AG04449 (cell line): Measurements from ENCODE around the gene BAHD1.
"Not testable (repeated sequence)": the region's sequence is repeated elsewhere in the genome, so short reads cannot be mapped to it uniquely, and the experiment has no call there.

Experiments used
- CTCF ChIA-PET: fragments of 350-600 bp; formaldehyde crosslinking; extraction: SDS; loops from one replicate; lab custom pipeline; 2021; ENCODE audit warnings: antibody characterized with exemption; lab: Yijun Ruan, JAX
- POLR2A ChIA-PET: fragments of 400-600, 350-600 bp; formaldehyde crosslinking; extraction: SDS; loops from one replicate; lab custom pipeline; 2020; ENCODE audit warnings: antibody characterized with exemption, inconsistent platforms; lab: Yijun Ruan, JAX
- DNase-seq: peaks from one replicate; pipeline ENCODE4 v3.0.0-alpha.2; 2010; ENCODE audit warnings: low read depth, low spot score
- H3K4me3 ChIP-seq: 2 replicates; pipeline ENCODE4 v1.5.1; 2011; ENCODE audit warnings: low read depth, mild to moderate bottlenecking, control low read depth, low read length
- TF ChIP-seq, protein P1 (sequence below): IDR thresholded peaks from one replicate; pipeline ENCODE4 v1.5.1; 2011; ENCODE audit warnings: mild to moderate bottlenecking, moderate library complexity, low read length, control low read depth, inconsistent platforms; ENCODE audit not compliant: insufficient read depth; ENCODE audit errors: missing control alignments

Gene BAHD1

DNA sequence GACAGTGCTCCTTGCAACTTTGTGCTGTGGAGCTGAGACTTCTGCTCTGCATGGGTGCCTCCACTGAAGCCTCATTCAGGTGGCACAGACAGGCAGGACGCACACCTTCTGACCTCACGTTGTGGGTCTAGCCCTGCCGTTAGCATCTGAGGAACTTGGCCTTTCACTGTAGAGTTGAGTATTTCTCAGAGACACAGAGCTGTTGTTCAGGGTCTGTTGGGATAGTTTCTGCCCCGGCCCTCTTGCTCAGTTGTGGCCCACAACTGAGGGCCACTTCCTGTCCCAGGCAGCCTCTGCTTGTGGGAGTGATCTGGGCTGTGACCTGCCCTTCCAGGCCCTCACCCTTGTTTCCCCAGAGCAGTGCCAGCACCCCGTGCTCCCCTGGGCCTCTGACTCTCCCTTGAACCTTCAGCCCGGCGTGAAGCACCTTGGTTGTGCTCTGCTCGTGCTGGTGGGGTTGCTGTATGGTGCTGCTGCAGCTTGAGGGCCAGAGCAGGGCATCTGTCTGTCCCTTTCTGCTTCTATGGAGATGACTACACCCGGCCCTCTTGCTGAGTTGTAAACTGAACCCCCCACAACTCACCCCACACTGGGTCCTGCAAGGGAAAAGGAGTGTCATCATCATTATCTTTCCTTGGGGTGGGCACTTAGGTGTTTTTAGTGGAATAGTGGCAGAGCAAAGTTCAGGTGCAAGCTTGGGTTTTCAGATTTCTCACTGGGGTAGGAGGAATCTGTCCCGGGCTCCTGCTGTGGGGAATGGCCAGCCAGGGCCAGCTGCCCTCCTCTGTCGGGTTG, 11.7 kb downstream of the BAHD1 start:
- no peak for DNase-seq
- TF ChIP-seq, protein P1, sequence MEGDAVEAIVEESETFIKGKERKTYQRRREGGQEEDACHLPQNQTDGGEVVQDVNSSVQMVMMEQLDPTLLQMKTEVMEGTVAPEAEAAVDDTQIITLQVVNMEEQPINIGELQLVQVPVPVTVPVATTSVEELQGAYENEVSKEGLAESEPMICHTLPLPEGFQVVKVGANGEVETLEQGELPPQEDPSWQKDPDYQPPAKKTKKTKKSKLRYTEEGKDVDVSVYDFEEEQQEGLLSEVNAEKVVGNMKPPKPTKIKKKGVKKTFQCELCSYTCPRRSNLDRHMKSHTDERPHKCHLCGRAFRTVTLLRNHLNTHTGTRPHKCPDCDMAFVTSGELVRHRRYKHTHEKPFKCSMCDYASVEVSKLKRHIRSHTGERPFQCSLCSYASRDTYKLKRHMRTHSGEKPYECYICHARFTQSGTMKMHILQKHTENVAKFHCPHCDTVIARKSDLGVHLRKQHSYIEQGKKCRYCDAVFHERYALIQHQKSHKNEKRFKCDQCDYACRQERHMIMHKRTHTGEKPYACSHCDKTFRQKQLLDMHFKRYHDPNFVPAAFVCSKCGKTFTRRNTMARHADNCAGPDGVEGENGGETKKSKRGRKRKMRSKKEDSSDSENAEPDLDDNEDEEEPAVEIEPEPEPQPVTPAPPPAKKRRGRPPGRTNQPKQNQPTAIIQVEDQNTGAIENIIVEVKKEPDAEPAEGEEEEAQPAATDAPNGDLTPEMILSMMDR, result no peak
- no peak overlapping the region for H3K4me3 ChIP-seq
- POLR2A ChIA-PET, result no interaction called here
- CTCF ChIA-PET, result interaction anchor here (0.9 to 4.1 kb wide), 3 partner anchors 12 to 172 kb away, joined by 3 to 25 read pairs (median 5); partner anchors contain the start of gene BAHD1

DNA sequence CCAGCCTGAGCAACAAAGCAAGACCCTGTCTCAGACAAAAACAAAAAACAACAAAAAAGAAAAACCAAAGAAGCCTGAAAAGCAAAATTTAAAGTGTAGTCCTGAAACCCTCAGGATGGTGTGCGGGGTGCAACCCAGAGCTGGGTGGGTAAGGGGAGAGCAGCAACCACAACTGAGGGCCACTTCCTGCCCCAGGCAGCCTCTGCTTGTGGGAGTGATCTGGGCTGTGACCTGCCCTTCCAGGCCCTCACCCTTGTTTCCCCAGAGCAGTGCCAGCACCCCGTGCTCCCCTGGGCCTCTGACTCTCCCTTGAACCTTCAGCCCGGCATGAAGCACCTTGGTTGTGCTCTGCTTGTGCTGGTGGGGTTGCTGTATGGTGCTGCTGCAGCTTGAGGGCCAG, 13.2 kb downstream of the BAHD1 start:
- CTCF ChIA-PET, result interaction anchor here (1.0 to 2.3 kb wide), 3 partner anchors 10 to 19 kb away, joined by 3 to 5 read pairs (median 3); no protein-coding TSS in a partner anchor
- POLR2A ChIA-PET, DNase-seq, H3K4me3 ChIP-seq: not testable (repeated sequence)

DNA sequence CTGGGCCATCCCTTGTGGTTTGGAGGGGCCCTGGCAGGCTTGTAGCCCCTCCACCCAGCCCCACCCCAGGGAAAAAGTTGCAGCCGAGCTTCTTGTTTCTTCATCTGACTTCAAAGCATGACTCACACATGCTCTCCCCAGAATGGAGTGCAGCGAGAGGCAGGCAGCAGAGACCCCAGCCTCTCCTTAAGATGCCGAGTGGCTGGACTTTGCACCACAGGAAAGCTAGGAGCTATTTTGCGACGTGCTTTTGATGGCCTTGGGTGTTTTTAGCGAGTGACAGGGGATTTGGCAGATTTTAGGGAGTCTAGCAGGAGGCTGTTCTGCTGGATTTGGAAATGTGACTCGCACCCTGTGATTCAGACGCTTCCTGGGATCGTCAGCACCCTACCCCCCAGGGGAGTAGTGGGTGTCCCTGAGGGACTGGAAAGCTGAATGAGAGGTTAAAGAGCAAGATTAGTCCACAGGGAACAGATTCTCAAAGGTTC, 14.2 kb downstream of the BAHD1 start:
- POLR2A ChIA-PET, result interaction anchor here (1.1 kb wide), 1 partner anchor 502 kb away, joined by 4 read pairs; no protein-coding TSS in a partner anchor
- peak overlapping the region; percentile 12; the same call in 1 of the 2 replicates for H3K4me3 ChIP-seq
- CTCF ChIA-PET, result interaction anchor here (1.0 to 1.2 kb wide), 3 partner anchors 9 to 238 kb away, joined by 3 read pairs; no protein-coding TSS in a partner anchor
- TF ChIP-seq, protein P1, result no peak
- DNase-seq, result no peak

DNA sequence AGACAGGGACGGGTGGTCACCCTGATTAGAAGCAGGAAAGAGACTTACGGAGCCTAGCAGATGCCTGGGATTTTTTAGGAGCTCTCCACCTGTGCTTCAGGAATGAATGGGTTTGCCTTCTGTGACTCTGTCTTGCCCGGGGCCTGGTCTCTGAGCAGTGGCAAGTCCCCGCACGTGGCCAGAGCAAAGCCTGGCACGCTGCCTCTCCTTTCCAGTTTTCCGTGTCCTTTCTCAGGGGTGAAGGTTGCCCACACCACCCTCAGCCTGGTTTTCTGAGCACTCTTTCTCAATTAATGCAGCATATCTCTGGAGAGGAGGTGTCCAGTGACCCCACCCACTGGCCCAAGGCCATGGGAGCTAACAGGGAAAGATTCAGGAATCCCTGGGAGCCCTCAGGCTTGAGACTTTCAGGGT, 15.6 kb downstream of the BAHD1 start:
- ChIA-PET CTCF (interaction anchor here (1.1 to 1.3 kb wide), 3 partner anchors 14 to 181 kb away, joined by 3 to 5 read pairs (median 3); partner anchors contain the start of gene CHST14), POLR2A (no interaction called here)
- no peak overlapping the region for H3K4me3 ChIP-seq
- TF ChIP-seq, protein P1, result no peak
- DNase-seq, result no peak

DNA sequence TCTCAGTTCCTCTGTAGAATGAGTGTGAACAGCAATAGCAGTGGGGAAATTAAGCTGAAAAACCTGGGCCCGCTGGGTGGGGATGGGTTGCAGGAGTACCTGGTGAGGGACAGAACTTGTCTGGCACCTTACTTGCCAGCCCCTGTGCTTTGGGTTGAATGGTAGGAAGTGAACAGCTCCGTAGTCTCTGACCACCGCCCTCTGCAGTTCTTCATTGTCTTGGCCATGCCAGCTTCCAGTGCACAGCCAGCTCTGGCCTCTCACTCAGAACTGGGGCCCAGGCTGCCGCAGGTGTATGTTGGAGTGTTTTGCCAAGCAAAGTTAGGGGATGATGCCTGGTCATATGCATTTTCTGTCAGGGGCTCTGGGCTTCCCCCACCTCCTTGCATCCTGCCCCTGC, 16.0 kb downstream of the BAHD1 start:
- TF ChIP-seq, protein P1, result no peak
- DNase-seq, result no peak
- no peak overlapping the region for H3K4me3 ChIP-seq
- POLR2A ChIA-PET, result no interaction called here
- CTCF ChIA-PET, result interaction anchor here (1.1 to 1.3 kb wide), 3 partner anchors 14 to 182 kb away, joined by 3 to 5 read pairs (median 3); partner anchors contain the start of gene CHST14

DNA sequence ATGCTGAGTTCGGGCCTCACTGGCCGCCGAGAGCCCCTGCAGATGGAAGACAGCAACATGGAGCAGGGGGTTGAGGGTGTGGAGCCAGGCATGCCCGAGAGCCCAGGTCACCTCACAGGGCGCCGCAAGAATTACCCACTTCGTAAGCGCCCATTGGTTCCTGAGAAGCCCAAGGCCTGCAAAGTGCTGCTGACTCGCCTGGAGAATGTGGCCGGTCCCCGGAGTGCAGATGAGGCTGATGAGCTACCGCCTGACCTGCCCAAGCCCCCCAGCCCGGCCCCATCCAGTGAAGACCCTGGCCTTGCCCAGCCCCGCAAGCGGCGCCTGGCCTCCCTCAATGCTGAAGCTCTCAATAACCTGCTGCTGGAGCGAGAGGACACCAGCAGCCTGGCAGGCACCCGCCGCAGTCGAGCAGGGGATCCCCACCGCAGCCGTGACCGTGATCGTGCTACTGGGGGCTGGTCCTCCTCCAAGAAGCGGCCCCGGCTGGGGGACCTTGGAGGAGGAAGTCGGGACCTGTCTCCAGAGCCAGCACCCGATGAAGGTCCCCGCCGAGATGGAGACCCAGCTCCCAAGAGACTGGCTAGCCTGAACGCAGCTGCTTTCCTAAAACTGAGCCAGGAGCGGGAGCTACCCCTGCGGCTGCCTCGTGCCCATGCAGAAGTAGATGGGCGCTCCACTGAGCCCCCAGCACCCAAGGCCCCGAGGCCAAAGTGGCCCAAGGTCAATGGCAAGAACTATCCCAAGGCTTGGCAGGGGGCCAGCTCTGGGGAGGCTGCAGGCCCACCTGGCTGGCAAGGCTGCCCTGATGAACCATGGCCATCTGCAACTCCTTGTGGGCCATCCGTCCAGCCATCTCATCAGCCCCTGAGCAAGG, 18.0 kb downstream of the BAHD1 start:
- TF ChIP-seq, protein P1, result no peak
- DNase-seq, result no peak
- POLR2A ChIA-PET, result no interaction called here
- H3K4me3 ChIP-seq, result no peak overlapping the region
- CTCF ChIA-PET, result interaction anchor here (0.7 to 0.9 kb wide), 2 partner anchors 10 to 19 kb away, joined by 3 to 5 read pairs; no protein-coding TSS in a partner anchor
